Endodermal cell (in vitro differentiated cells): ENCODE data around the gene DDX49. TPM values are rescaled to one million over a fixed set of nuclear protein-coding genes. Genes with fewer than 3 reads are reported as not detected.
"Not testable (repeated sequence)": the region's sequence is repeated elsewhere in the genome, so short reads cannot be mapped to it uniquely, and the experiment has no call there.

Experiments used
- DNase-seq: peaks from one replicate; pipeline ENCODE4 v3.0.0-alpha.2; 2017
- H3K27ac ChIP-seq: 2 replicates; pipeline ENCODE4 v1.5.1; 2013; ENCODE audit warnings: mild to moderate bottlenecking, low read depth, low read length, moderate library complexity
- H3K27me3 ChIP-seq: 2 replicates; pipeline ENCODE4 v1.6.1; 2013; ENCODE audit warnings: mild to moderate bottlenecking, low read length, moderate library complexity; ENCODE audit not compliant: insufficient read depth, control insufficient read depth, poor library complexity, severe bottlenecking
- H3K36me3 ChIP-seq: 2 replicates; pipeline ENCODE4 v1.7.0; 2013; ENCODE audit warnings: mild to moderate bottlenecking, low read length, moderate library complexity; ENCODE audit not compliant: control insufficient read depth, insufficient read depth
- H3K4me1 ChIP-seq: one replicate; pipeline ENCODE4 v1.7.0; 2013; ENCODE audit warnings: low read length; ENCODE audit not compliant: control insufficient read depth, insufficient read depth
- H3K4me3 ChIP-seq: 2 replicates; pipeline ENCODE4 v1.5.1; 2013; ENCODE audit warnings: mild to moderate bottlenecking, low read length, moderate library complexity
- H3K9ac ChIP-seq: 2 replicates; pipeline ENCODE4 v1.6.1; 2013; ENCODE audit warnings: mild to moderate bottlenecking, low read length, moderate library complexity; ENCODE audit not compliant: poor library complexity, severe bottlenecking; ENCODE audit errors: extremely low read depth
- H3K9me3 ChIP-seq: 2 replicates; pipeline ENCODE4 v1.6.1; 2013; ENCODE audit warnings: mild to moderate bottlenecking, low read length, moderate library complexity; ENCODE audit not compliant: control insufficient read depth
- H3K27ac Mint-ChIP-seq: 2 replicates; pipeline ENCODE4 v1.8.0; 2020; ENCODE audit warnings: mixed read lengths
- H3K27me3 Mint-ChIP-seq: 2 replicates; pipeline ENCODE4 v1.8.0; 2021; ENCODE audit warnings: mild to moderate bottlenecking, mixed read lengths; ENCODE audit not compliant: insufficient read depth
- H3K36me3 Mint-ChIP-seq: 2 replicates; pipeline ENCODE4 v1.8.0; 2020; ENCODE audit warnings: low read depth, mixed read lengths
- H3K4me1 Mint-ChIP-seq: 2 replicates; pipeline ENCODE4 v1.8.0; 2020; ENCODE audit warnings: mixed read lengths
- H3K4me3 Mint-ChIP-seq: 2 replicates; pipeline ENCODE4 v1.8.0; 2020; ENCODE audit warnings: mild to moderate bottlenecking, moderate library complexity, mixed read lengths
- H3K9me3 Mint-ChIP-seq: 2 replicates; pipeline ENCODE4 v1.8.0; 2020; ENCODE audit warnings: mild to moderate bottlenecking, mixed read lengths
- WGBS, 2 experiments: methylation state at CpG; one replicate each; pipeline versions ENCODE4 v1.1.5 to v1.1.7; 2013; ENCODE audit warnings: missing lambda C conversion rate in 2 of 2, mixed read lengths in 1 of 2; ENCODE audit not compliant: insufficient coverage in 1 of 2, insufficient read length in 1 of 2; 5-methylcytosine and 5-hydroxymethylcytosine counted together
- total RNA-seq, 2 donors: library from RNA; stranded (reverse); fragmentation: NEBNext Ultra II Directional in 1 of 2; extraction: Animal tissue kit (Norgen Biotek cat#: 25700) in 1 of 2; gene quantifications; 2 replicates in 1 of 2; 3 replicates in 1 of 2; pipeline ENCODE4 v1.2.1, GENCODE V29; 2021
- TF ChIP-seq, protein P1 (sequence below): fragments of 200-600 bp; sonication (generic); conservative IDR thresholded peaks from 2 replicates; pipeline ENCODE4 v1.5.0; 2021; ENCODE audit warnings: antibody characterized with exemption, mild to moderate bottlenecking

DDX49 gene
- total RNA-seq, 2 donors from 2014 or later = 30.4 to 37.9 TPM

DNA sequence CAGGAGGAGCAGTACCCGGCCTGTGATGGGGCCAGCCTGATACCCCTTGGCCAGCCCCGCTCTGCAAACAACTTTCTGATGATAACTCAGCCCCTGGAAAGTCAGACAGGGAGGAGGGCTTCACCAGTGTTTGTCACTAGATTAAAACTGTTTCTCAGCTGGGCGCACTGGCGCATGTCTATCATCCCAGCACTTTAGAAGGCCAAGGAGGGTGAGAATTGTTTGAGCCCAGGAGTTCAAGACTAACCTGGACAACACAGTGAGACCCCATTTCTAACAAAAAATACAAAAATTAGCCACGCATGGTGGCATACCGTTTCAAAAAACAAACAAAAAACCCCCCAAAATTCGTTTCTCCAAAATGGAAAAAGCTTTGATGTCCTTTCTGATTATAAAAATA, 18.0 kb upstream of the DDX49 start:
- Mint-ChIP-seq H3K27ac (no peak overlapping the region), H3K4me1 (no peaks in the 10 kb centered on the region), H3K27me3 (peaks cover 11% of the 10 kb centered on the region), H3K36me3 (peaks cover 26% of the 10 kb centered on the region), H3K4me3 (no peak overlapping the region), H3K9me3 (no peaks in the 10 kb centered on the region)
- Histone ChIP-seq H3K9me3 (no peaks in the 10 kb centered on the region), H3K27ac (no peak overlapping the region), H3K4me1 (no peaks in the 10 kb centered on the region), H3K4me3 (no peak overlapping the region), H3K27me3 (no peaks in the 10 kb centered on the region), H3K36me3 (peaks cover 5% of the 10 kb centered on the region), H3K9ac (no peak overlapping the region)
- no peak for DNase-seq
- TF ChIP-seq, protein P1, sequence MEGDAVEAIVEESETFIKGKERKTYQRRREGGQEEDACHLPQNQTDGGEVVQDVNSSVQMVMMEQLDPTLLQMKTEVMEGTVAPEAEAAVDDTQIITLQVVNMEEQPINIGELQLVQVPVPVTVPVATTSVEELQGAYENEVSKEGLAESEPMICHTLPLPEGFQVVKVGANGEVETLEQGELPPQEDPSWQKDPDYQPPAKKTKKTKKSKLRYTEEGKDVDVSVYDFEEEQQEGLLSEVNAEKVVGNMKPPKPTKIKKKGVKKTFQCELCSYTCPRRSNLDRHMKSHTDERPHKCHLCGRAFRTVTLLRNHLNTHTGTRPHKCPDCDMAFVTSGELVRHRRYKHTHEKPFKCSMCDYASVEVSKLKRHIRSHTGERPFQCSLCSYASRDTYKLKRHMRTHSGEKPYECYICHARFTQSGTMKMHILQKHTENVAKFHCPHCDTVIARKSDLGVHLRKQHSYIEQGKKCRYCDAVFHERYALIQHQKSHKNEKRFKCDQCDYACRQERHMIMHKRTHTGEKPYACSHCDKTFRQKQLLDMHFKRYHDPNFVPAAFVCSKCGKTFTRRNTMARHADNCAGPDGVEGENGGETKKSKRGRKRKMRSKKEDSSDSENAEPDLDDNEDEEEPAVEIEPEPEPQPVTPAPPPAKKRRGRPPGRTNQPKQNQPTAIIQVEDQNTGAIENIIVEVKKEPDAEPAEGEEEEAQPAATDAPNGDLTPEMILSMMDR = no peak
- WGBS, 2 experiments = 92 to 93% methylated on average over 5 to 7 of the region's 7 CpGs

DNA sequence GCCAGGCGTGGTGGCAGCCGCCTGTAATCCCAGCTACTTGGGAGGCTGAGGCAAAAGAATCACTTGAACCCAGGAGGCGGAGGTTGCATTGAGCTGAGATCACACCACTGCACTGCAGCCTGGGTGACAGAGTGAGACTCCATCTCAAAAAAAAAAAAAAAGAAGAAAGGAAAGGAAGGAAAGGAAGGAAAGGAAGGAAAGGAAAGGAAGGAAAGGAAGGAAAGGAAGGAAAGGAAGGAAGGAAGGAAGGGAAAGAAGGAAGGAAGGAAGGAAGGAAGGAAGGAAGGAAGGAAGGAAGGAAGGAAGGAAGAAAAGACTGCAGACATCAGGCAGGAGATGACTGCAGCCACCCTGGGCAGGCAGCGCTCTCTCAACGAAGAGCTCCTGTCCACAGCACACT, 17.0 kb upstream of the DDX49 start:
- 95% methylated on average over 5 of the region's 5 CpGs; no CpG with 5 or more reads in 1 of the 2 experiments for WGBS, 2 experiments
- not testable (repeated sequence) for H3K4me3 ChIP-seq, H3K9me3 Mint-ChIP-seq, H3K4me1 Mint-ChIP-seq, H3K27me3 Mint-ChIP-seq, H3K9me3 ChIP-seq, H3K9ac ChIP-seq, DNase-seq, H3K4me3 Mint-ChIP-seq, H3K27ac Mint-ChIP-seq, H3K4me1 ChIP-seq, H3K27me3 ChIP-seq, H3K27ac ChIP-seq
- H3K36me3 Mint-ChIP-seq = peaks cover 26% of the 10 kb centered on the region
- peaks cover 11% of the 10 kb centered on the region for H3K36me3 ChIP-seq

DNA sequence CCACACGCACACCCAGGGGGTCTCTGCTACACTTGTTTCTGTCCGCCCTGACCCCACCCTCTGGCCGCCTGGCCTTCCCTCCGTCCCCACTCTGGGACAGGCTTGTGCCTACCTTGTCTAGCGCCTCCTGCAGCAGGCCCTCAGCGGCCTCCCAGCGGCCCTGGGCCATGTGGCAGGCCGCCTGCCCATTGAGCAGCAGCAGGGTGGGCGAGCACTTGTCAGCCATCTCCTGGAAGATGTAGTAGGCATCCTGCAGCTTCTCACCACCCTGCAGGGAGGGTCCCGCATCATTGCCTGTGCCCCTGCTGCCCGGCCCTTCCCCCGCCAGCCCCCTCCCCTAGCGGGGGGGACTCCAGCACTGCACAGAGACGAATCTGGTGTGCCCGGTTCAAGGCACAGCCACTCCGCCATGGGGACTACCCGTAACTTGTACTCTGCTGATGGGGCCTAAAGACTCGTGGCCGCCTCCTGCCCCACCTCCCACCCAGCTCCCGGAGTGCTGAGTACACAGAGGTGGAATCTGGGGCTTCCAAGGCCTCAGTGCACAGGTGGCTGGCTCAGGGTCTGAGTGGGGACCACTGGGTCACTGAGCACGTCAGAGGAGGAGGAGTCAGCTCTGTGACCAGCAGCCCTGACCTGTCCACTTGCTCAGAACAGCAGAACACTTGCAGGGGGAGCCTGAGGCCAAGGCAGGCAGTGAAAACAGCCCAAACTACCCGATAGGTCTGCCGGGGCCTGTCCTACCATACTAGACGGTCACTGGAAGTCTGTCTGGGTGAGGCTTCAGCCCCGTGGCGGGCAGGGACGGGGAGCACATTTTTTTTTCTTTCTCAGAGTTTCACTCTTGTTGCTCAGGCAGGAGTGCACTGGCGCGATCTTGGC, 16.1 kb upstream of the DDX49 start:
- no peaks in the 10 kb centered on the region for H3K9me3 ChIP-seq
- no peaks in the 10 kb centered on the region for H3K9me3 Mint-ChIP-seq
- no peak overlapping the region for H3K27ac Mint-ChIP-seq
- no peaks in the 10 kb centered on the region for H3K4me1 Mint-ChIP-seq
- no peak overlapping the region for H3K9ac ChIP-seq
- H3K36me3 Mint-ChIP-seq = peaks cover 26% of the 10 kb centered on the region
- WGBS, 2 experiments = 88 to 91% methylated on average over 24 to 29 of the region's 29 CpGs
- no peak overlapping the region for H3K4me3 ChIP-seq
- H3K27me3 ChIP-seq = no peaks in the 10 kb centered on the region
- TF ChIP-seq, protein P1 = no peak
- no peak overlapping the region for H3K4me3 Mint-ChIP-seq
- H3K27ac ChIP-seq = no peak overlapping the region
- no peaks in the 10 kb centered on the region for H3K27me3 Mint-ChIP-seq
- H3K4me1 ChIP-seq = no peaks in the 10 kb centered on the region
- DNase-seq = no peak
- peaks cover 14% of the 10 kb centered on the region for H3K36me3 ChIP-seq
